ENCODE measurements around the gene NYNRIN. TPM values are rescaled to one million over a fixed set of nuclear protein-coding genes. Genes with fewer than 3 reads are reported as not detected.

The NYNRIN gene
- total RNA-seq, 1 donor from 2014 or later, result 6.0 TPM

DNA sequence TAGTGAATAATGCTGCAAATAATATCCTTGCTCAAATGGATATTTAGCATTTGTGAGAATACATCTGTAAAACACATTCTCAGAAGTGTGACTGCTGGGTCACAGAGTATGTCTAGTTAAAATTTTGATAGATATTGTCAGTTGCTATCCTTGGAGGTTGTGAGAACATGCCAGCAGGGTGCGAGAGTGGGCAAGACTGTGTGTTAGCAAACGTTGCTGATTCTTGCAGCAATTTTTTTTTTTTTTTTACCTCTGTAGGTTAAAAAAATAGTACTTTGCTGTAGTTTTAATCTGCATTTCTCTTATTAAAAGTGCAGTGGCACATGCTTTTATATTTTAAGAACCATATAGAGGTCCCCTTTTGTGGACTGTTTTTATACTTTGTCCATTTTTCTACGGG, 4.5 kb upstream of the NYNRIN start:
- Histone ChIP-seq H3K36me3 (ENCODE audit: control insufficient read depth, insufficient read depth, low read length) (no peaks in the 10 kb centered on the region), H3K4me3 (ENCODE audit: low read depth, low read length) (no peak overlapping the region), H3K27me3 (ENCODE audit: control insufficient read depth, insufficient read depth, low read length) (no peaks in the 10 kb centered on the region)
- TF ChIP-seq, protein P1, sequence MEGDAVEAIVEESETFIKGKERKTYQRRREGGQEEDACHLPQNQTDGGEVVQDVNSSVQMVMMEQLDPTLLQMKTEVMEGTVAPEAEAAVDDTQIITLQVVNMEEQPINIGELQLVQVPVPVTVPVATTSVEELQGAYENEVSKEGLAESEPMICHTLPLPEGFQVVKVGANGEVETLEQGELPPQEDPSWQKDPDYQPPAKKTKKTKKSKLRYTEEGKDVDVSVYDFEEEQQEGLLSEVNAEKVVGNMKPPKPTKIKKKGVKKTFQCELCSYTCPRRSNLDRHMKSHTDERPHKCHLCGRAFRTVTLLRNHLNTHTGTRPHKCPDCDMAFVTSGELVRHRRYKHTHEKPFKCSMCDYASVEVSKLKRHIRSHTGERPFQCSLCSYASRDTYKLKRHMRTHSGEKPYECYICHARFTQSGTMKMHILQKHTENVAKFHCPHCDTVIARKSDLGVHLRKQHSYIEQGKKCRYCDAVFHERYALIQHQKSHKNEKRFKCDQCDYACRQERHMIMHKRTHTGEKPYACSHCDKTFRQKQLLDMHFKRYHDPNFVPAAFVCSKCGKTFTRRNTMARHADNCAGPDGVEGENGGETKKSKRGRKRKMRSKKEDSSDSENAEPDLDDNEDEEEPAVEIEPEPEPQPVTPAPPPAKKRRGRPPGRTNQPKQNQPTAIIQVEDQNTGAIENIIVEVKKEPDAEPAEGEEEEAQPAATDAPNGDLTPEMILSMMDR (IDR thresholded peaks at IDR 0.05; ENCODE audit: insufficient read depth, low read length, poor library complexity, severe bottlenecking), result peak; percentile 5
- no peak for DNase-seq (ENCODE audit: low read depth)

DNA sequence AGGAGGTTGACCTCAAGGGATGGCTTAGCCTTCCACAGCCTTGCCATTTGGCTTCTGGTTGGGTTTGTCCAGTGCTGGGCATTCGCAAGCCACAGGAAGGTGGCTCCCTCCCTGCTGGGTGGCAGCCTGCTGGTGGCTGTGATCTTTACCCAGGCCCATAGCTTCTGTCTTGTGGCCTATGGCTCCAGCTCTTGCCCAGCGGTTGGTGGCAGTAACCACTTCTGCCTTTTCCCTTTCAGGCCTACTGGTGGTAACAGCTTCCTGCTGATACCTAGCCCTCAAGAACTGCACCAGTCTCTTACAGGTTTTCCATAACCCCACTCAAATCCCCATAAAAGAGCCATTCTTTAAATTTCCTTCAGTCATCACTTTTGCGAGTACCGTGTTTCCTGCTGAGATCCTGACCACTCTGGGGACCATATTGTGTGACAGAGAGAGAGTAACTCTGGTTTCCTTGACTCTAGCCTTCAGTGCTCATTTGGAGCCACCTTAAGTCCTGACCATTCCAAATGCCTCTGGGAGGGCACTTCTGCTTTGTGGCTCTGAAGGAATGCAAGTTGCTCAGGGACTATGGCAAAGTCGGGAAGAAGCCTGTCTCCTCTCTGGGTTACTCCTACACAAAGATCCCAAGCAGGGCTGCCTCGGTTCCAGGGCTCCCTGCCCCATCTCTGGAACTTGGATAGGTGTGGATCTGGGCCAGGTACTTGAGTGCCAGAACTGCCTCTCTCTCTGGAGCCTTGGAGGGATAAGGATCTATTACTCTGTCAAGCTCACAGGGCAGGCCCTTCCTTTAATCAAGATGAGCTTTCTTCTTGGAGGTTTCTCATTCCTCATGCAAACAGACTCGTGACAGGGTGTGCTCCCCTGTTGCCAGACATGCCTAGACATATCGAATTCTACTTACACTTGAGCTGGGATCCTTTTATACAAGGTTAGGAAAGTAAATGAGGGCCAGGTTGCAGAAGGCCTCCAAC, 2.9 kb upstream of the NYNRIN start:
- no peak for DNase-seq (ENCODE audit: low read depth)
- no peaks in the 10 kb centered on the region for H3K36me3 ChIP-seq (ENCODE audit: control insufficient read depth, insufficient read depth, low read length)
- TF ChIP-seq, protein P1 (IDR thresholded peaks at IDR 0.05; ENCODE audit: insufficient read depth, low read length, poor library complexity, severe bottlenecking), result no peak
- no peaks in the 10 kb centered on the region for H3K27me3 ChIP-seq (ENCODE audit: control insufficient read depth, insufficient read depth, low read length)
- no peak overlapping the region for H3K4me3 ChIP-seq (ENCODE audit: low read depth, low read length)

DNA sequence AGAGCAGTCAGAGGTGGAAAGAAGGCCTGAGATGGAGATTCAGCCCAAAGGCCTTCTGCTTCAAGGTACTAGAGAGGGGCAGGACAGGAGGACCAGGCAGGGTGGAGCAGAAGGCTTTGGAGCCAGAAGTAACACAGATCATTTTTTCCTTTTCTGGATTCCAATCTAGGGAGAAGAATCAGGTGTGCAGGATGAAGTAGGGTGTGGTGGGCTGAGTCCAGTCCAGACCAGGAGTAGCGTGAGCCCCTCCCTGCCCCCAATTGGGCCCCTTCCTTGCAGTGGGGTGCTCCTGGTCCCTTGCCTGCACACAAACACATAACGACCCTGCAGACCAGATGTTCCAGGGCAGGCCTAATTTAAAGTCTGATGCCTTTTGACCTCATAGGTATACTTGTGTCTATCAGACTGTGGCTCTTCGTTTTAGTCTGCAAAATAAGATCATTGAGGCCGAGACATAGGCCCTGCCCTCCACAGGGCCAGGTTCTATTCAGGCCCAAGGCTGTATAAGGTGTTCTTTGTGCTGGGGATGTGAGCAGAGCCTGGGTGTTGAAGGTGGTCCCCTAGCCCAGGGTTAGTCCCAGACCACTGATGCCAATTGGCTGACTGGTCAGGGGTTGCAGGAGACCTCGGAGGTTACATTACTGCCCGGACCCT, 1.0 kb upstream of the NYNRIN start:
- no peaks in the 10 kb centered on the region for H3K27me3 ChIP-seq (ENCODE audit: control insufficient read depth, insufficient read depth, low read length)
- DNase-seq (ENCODE audit: low read depth), result no peak
- TF ChIP-seq, protein P1 (IDR thresholded peaks at IDR 0.05; ENCODE audit: insufficient read depth, low read length, poor library complexity, severe bottlenecking), result no peak
- no peaks in the 10 kb centered on the region for H3K36me3 ChIP-seq (ENCODE audit: control insufficient read depth, insufficient read depth, low read length)
- H3K4me3 ChIP-seq (ENCODE audit: low read depth, low read length), result no peak overlapping the region

DNA sequence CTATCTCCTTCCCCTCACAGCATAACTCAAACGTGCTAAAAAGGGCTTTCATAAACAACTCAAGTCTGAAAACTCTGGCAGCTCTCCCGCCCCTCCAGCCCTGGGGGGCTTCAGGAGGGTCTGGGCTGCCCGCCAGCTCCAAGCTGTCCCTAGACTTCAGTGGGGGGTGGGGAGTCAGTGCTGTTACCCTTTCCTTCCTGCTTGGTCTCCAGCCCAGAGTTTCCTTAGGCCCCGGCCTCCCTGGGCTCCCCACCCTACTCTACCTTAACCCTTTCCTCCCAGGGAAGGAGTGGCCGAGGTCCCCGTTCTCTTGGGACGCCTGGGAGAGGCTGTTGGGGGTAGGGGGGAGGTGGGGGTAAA, 530 bp upstream of the NYNRIN start:
- no peaks in the 10 kb centered on the region for H3K36me3 ChIP-seq (ENCODE audit: control insufficient read depth, insufficient read depth, low read length)
- DNase-seq (ENCODE audit: low read depth), result no peak
- TF ChIP-seq, protein P1 (IDR thresholded peaks at IDR 0.05; ENCODE audit: insufficient read depth, low read length, poor library complexity, severe bottlenecking), result no peak
- no peak overlapping the region for H3K4me3 ChIP-seq (ENCODE audit: low read depth, low read length)
- no peaks in the 10 kb centered on the region for H3K27me3 ChIP-seq (ENCODE audit: control insufficient read depth, insufficient read depth, low read length)

DNA sequence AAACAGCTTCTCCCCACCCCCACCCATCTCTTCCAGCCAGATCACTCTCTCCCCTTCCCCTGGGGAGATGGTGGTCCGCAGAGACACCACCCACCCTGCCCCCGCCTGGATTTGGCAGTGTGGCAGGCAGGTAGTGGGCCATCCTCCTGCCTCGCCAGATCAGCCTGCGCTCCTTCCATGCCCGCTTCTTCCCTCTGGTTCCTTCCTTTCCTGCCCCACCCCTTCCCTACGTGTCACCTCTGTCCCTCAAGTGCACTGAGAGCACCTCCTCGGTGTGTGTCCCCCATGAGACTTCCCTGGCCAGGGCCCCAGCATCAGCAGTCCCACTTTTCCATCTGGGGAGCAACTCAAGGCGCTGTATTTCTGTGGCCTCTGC, 632 bp downstream of the NYNRIN start:
- Histone ChIP-seq H3K36me3 (ENCODE audit: control insufficient read depth, insufficient read depth, low read length) (no peaks in the 10 kb centered on the region), H3K4me3 (ENCODE audit: low read depth, low read length) (peak overlapping the region; percentile 58), H3K27me3 (ENCODE audit: control insufficient read depth, insufficient read depth, low read length) (no peaks in the 10 kb centered on the region)
- DNase-seq (ENCODE audit: low read depth), result no peak
- TF ChIP-seq, protein P1 (IDR thresholded peaks at IDR 0.05; ENCODE audit: insufficient read depth, low read length, poor library complexity, severe bottlenecking), result no peak

All from kidney epithelial cell (primary cell).